ENCODE data around the gene CCT6A. TPM values are rescaled to one million over a fixed set of nuclear protein-coding genes. Genes with fewer than 3 reads are reported as not detected.

Gene CCT6A
- total RNA-seq, 1 experiment from 2014 or later, result 257 TPM

GRCh38 chr7:56105508-56105907 lies 53.9 kb downstream of the CCT6A start:
- RAD21 ChIA-PET (ENCODE audit: low non-redundant PET in 1 of 2, low total read pairs in 2 of 2, uncharacterized antibody in 2 of 2, unreplicated experiment in 2 of 2), result no interaction called here

GRCh38 chr7:56106108-56107073 lies 54.8 kb downstream of the CCT6A start, which contains the start of gene CHCHD2:
CHCHD2 (minus strand) TSS chr7:56106476; CDS start chr7:56106413, 63 bp downstream.
- intact Hi-C loops (cut with micrococcal nuclease), result no loop called here
- TSS peak; percentile 99 for BruUV-seq (replicated peaks)
- Histone ChIP-seq H3K27me3 (ENCODE audit: insufficient read depth, low read length) (no peaks in the 10 kb centered on the region), H4K20me1 (ENCODE audit: insufficient read depth) (no peaks in the 10 kb centered on the region), H3K4me3 (replicated peaks in 1 of 2; ENCODE audit: low read depth in 1 of 2, low read length in 2 of 2) (peak within 1 kb of the TSS; percentile 91 to 99), H3K27ac (ENCODE audit: low read depth, low read length) (peak within 1 kb of the TSS; percentile 62), H3K4me1 (ENCODE audit: control insufficient read depth in 1 of 2, insufficient read depth in 2 of 2, low read length in 2 of 2) (peaks cover 2 to 17% of the 10 kb centered on the region in 2 experiments; a peak in 2 of 4 replicates), H3K4me2 (ENCODE audit: low read length) (peak within 1 kb of the TSS; percentile 91), H3K9me3 (ENCODE audit: control insufficient read depth in 1 of 2, insufficient read depth in 1 of 2, low read depth in 1 of 2, low read length in 2 of 2) (no peaks in the 10 kb centered on the region), H2AFZ (ENCODE audit: low read depth, low read length, poor library complexity, severe bottlenecking) (no peak within 1 kb of the TSS), H3K36me3 (ENCODE audit: control insufficient read depth in 1 of 2, insufficient read depth in 2 of 2, low read length in 2 of 2) (peaks cover 24 to 29% of the 10 kb centered on the region in 2 experiments), H3K9me2 (ENCODE audit: insufficient read depth) (no peaks in the 10 kb centered on the region), H3K9ac (ENCODE audit: low read length) (peak within 1 kb of the TSS; percentile 93), H3K79me2 (ENCODE audit: insufficient read depth, low read length) (peaks cover 40% of the 10 kb centered on the region)
- DNase-seq (ENCODE audit: low read depth, low spot score) (peak; percentile 99), ATAC-seq (peak; percentile 98)
- ChIA-PET RAD21 (ENCODE audit: low non-redundant PET in 1 of 2, low total read pairs in 2 of 2, uncharacterized antibody in 2 of 2, unreplicated experiment in 2 of 2) (no interaction called here), POLR2A (interaction anchor here (0.6 to 1.6 kb wide), 7 partner anchors 10 to 318 kb away, joined by 3 to 5 read pairs (median 3); partner anchors contain the start of genes CCT6A, NUPR2, PHKG1 and PSPH), CTCF (no interaction called here)
- no peak for TF ChIP-seq CTCF (IDR thresholded peaks at IDR 0.05 in 2 of 3, conservative IDR thresholded peaks at IDR 0.05 in 1 of 3; ENCODE audit: borderline replicate concordance in 1 of 3, insufficient read depth in 1 of 3, low read depth in 2 of 3, low read length in 2 of 3)
- no peak for TF ChIP-seq REST (IDR thresholded peaks at IDR 0.05; ENCODE audit: low read depth)
- peak; percentile 85 for TF ChIP-seq MAX (IDR thresholded peaks at IDR 0.05)
- TF ChIP-seq ELF1 (IDR thresholded peaks at IDR 0.05; ENCODE audit: borderline replicate concordance, low read depth), result peak; percentile 78
- TF ChIP-seq FOSL1 (IDR thresholded peaks at IDR 0.05; ENCODE audit: low read depth), result no peak
- no peak for TF ChIP-seq EZH2phosphoT487 (IDR thresholded peaks at IDR 0.05; ENCODE audit: borderline replicate concordance)
- TF ChIP-seq SRF (IDR thresholded peaks at IDR 0.05; ENCODE audit: low read depth), result no peak
- TF ChIP-seq EZH2 (IDR thresholded peaks at IDR 0.05), result no peak
- TF ChIP-seq EGR1 (IDR thresholded peaks at IDR 0.05; ENCODE audit: low read depth), result no peak
- TF ChIP-seq ZFX (IDR thresholded peaks at IDR 0.05), result peak; percentile 87
- no peak for TF ChIP-seq ZNF274 (IDR thresholded peaks at IDR 0.05; ENCODE audit: low read depth, low read length)

More at GRCh38 chr7:56105508-56105907, 53.9 kb downstream of the CCT6A start:
- H3K36me3 ChIP-seq (ENCODE audit: control insufficient read depth in 1 of 2, insufficient read depth in 2 of 2, low read length in 2 of 2), result peaks cover 33 to 38% of the 10 kb centered on the region in 2 experiments
- H3K4me1 ChIP-seq (ENCODE audit: control insufficient read depth in 1 of 2, insufficient read depth in 2 of 2, low read length in 2 of 2), result peaks cover 2 to 15% of the 10 kb centered on the region in 2 experiments; a peak in 2 of 4 replicates
- no peaks in the 10 kb centered on the region for H3K27me3 ChIP-seq (ENCODE audit: insufficient read depth, low read length)
- no peaks in the 10 kb centered on the region for H4K20me1 ChIP-seq (ENCODE audit: insufficient read depth)
- ATAC-seq (peak; percentile 41), DNase-seq (ENCODE audit: low read depth, low spot score) (peak; percentile 39)
- no peaks in the 10 kb centered on the region for H3K9me2 ChIP-seq (ENCODE audit: insufficient read depth)
- H3K9ac ChIP-seq (ENCODE audit: low read length), result peak overlapping the region; percentile 93
- H3K4me2 ChIP-seq (ENCODE audit: low read length), result peak overlapping the region; percentile 91
- no peak overlapping the region for H2AFZ ChIP-seq (ENCODE audit: low read depth, low read length, poor library complexity, severe bottlenecking)
- CTCF ChIA-PET, result interaction anchor here (0.6 kb wide), 1 partner anchor 30 kb away, joined by 3 read pairs; no protein-coding TSS in a partner anchor
- H3K9me3 ChIP-seq (ENCODE audit: control insufficient read depth in 1 of 2, insufficient read depth in 1 of 2, low read depth in 1 of 2, low read length in 2 of 2), result no peaks in the 10 kb centered on the region
- TF ChIP-seq POLR2AphosphoS5 (IDR thresholded peaks at IDR 0.05; ENCODE audit: low read depth, low read length) (peak; percentile 30; the same call in 1 of the 2 replicates), FOSL1 (IDR thresholded peaks at IDR 0.05; ENCODE audit: low read depth) (no peak)
- BruUV-seq (replicated peaks), result TSS peak; percentile 65
- peak overlapping the region; percentile 91 to 99 for H3K4me3 ChIP-seq (replicated peaks in 1 of 2; ENCODE audit: low read depth in 1 of 2, low read length in 2 of 2)
- intact Hi-C loops (cut with micrococcal nuclease), result no loop called here
- peaks cover 43% of the 10 kb centered on the region for H3K79me2 ChIP-seq (ENCODE audit: insufficient read depth, low read length)
- POLR2A ChIA-PET, result interaction anchor here (1.0 to 1.5 kb wide), 3 partner anchors 40 to 72 kb away, joined by 4 to 5 read pairs (median 4); partner anchors contain the start of gene PSPH
- peak overlapping the region; percentile 62 for H3K27ac ChIP-seq (ENCODE audit: low read depth, low read length)

Measured in HCT116 (cell line).